ENCODE data around the gene APOA5. TPM values are rescaled to one million over a fixed set of nuclear protein-coding genes. Genes with fewer than 3 reads are reported as not detected.
"Not testable (repeated sequence)": the region's sequence is repeated elsewhere in the genome, so short reads cannot be mapped to it uniquely, and the experiment has no call there.

The APOA5 gene
- total RNA-seq, 1 donor from 2014 or later: not detected

DNA sequence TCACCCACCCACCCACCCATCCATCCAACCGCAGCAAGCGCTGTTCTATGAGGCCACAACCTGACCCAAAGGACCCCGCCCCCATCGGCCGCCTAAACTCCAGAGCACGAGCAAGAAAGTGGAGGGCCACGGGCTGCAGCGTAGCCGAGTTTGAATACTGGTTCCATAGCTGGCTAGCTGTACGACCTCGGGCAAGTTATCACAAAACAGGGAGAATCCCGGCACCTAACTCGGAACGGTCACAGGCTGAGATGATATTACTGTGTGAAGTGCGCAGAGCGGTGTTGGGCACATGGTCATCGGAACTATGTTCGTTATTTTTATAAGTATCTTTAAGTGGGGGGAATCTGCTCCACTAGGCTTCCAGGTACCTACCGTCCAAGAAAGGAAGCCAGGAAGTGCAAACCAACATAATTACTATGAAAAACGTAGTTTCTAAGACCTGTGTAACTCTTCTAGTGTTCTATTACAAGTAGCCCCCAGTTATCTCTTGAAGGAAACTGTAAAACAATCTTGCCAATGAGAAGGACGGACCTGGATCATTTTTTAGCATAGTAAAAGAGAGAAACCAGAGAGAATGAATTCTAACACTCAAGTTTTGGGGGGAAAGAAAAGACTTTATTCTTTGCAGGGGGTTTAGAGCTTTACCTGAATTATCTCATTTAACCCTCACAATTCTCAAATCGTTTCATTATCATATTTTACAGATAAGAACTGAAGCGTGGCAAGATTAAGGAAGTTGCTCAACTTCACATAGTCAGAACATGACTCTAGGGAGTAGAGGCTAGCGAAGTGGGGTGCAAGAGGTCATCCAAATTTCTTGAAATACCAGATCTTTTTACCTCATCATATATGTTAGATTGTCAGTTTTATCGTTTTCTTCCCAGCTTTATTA is 18.2 kb downstream of the APOA5 start:
- no peak for DNase-seq

- peak; percentile 93 for DNase-seq
Measured at GRCh38 chr11:116772443-116773202, 19.1 kb downstream of the APOA5 start, which contains the start of gene BUD13. TSS of gene BUD13 (minus strand) at chr11:116772987. CDS start at chr11:116772964, 23 bp downstream.

- DNase-seq: no peak
Measured at GRCh38 chr11:116771935-116772334, 19.7 kb downstream of the APOA5 start.

- no peak for DNase-seq
Measured at GRCh38 chr11:116762132-116762531, 29.5 kb downstream of the APOA5 start.

GRCh38 chr11:116756044-116756443 is 35.6 kb downstream of the APOA5 start:
- not testable (repeated sequence) for DNase-seq

DNA sequence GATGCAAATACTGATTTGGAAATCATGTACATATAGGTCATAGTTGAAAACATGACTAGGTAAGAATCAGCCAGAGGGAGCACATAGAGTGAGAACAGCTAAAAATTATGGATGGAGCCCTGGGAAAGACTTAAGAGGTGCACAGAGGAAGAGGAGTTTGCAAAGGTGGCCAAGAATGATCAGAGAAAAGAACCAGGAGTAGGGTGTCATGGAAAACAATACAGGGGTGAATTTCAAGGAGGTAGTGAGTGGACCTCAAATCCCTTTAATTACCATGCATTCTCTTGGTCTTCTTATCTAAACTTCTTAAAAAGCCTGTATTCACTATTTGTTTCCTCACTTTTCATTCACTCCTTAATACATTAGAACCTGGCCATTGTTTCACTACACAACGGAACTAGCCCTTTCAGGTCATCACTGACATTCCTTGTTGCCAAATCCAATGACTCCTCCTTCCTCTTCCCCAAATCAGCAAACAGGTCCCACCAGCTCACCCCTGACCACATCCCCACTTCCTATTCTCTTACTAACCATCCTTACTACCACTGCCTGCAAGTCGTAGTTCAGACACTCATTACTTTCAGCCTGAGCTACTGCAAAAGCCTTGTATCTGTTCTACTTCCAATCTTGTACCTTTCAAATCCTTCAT is 41.5 kb downstream of the APOA5 start:
- no peak for DNase-seq

GRCh38 chr11:116742104-116742503 is 49.6 kb downstream of the APOA5 start:
- no peak for DNase-seq

- no peak for DNase-seq
Measured at GRCh38 chr11:116740741-116741140, 50.9 kb downstream of the APOA5 start.

Other genes with a start within 250 kb of the APOA5 start
- 18.7 TPM for gene BUD13, start 18.9 kb downstream of the APOA5 start, total RNA-seq
- 28.8 TPM for gene ZPR1, start 3.9 kb downstream of the APOA5 start, total RNA-seq
- gene APOA4, start 31.4 kb upstream of the APOA5 start, total RNA-seq: not detected
- not detected for gene APOC3, start 38.0 kb upstream of the APOA5 start, total RNA-seq
- 1.1 TPM for gene APOA1, start 45.7 kb upstream of the APOA5 start, total RNA-seq

Data from tongue (tissue), 2 donors.